A549 (cell line): Measurements from ENCODE around the gene SLC1A3. TPM values are rescaled to one million over a fixed set of nuclear protein-coding genes. Genes with fewer than 3 reads are reported as not detected.

Experiments
- ATAC-seq, 2 experiments: fragments of 200-7000 bp in 1 of 2; fragments of >200 bp in 1 of 2; cut with Nextera tagmentation in 1 of 2; cut with Tn5 transposase in 1 of 2; 3 replicates each; pipeline versions ENCODE4 v1.8.0 to v1.9.1; 2018 to 2020; ENCODE audit warnings: mild to moderate bottlenecking in 1 of 2, moderate library complexity in 1 of 2
- CTCF ChIA-PET: fragments of 300-600 bp; sonication (Branson Sonifier 250); formaldehyde crosslinking; extraction: SDS; loops from one replicate; lab custom pipeline; 2021; ENCODE audit warnings: antibody characterized with exemption, inconsistent platforms; lab: Yijun Ruan, JAX
- POLR2A ChIA-PET: fragments of 350-600 bp; formaldehyde crosslinking; extraction: SDS; loops from one replicate; lab custom pipeline; 2021; ENCODE audit warnings: antibody characterized with exemption, inconsistent platforms; lab: Yijun Ruan, JAX
- DNase-seq, 2 experiments: peaks; one replicate each; pipeline versions ENCODE4 v3.0.0 to v3.0.0-alpha.2; 2011 to 2016; ENCODE audit warnings: low read depth in 1 of 2, low spot score in 1 of 2
- FAIRE-seq: peaks from 2 replicates; lab custom pipeline; 2011; peaks lifted over from hg19 to GRCh38; lab: Jason Lieb, UNC
- H3K27ac ChIP-seq, 2 experiments: fragments of >200 bp; sonication (Bioruptor Twin); formaldehyde crosslinking; 3 replicates each; pipeline ENCODE4 v1.5.1; 2016 to 2017
- H3K4me1 ChIP-seq: fragments of >200 bp; sonication (Bioruptor Twin); formaldehyde crosslinking; 3 replicates; pipeline ENCODE4 v1.6.1; 2016
- H3K4me2 ChIP-seq: fragments of >200 bp; sonication (Bioruptor Twin); formaldehyde crosslinking; 3 replicates; pipeline ENCODE4 v1.6.1; 2016
- H3K4me3 ChIP-seq: fragments of >200 bp; sonication (Bioruptor Twin); formaldehyde crosslinking; 3 replicates; pipeline ENCODE4 v1.5.1; 2016
- H3K9me3 ChIP-seq: fragments of >200 bp; sonication (Bioruptor Twin); formaldehyde crosslinking; 3 replicates; pipeline ENCODE4 v1.6.1; 2016
- CBX2 ChIP-seq: fragments of 200-600 bp; sonication (generic); IDR thresholded peaks from 2 replicates; pipeline ENCODE4 v1.6.1; 2016; ENCODE audit warnings: low read depth, mild to moderate bottlenecking, borderline replicate concordance
- CEBPB ChIP-seq, 2 experiments: fragments of >200 bp in 1 of 2; sonication (Bioruptor Twin) in 1 of 2; formaldehyde crosslinking in 1 of 2; IDR thresholded peaks; 2 replicates each; pipeline ENCODE4 v1.6.1; 2012 to 2016
- CHD2 ChIP-seq: fragments of 150-350 bp; IDR thresholded peaks from 2 replicates; pipeline ENCODE4 v1.6.1; 2014; ENCODE audit warnings: low read length; ENCODE audit not compliant: partially characterized antibody
- EHF ChIP-seq: fragments of 250-450 bp; sonication (Bioruptor Pico); IDR thresholded peaks from 2 replicates; pipeline ENCODE4 v1.5.0; 2020; ENCODE audit warnings: mild to moderate bottlenecking
- EP300 ChIP-seq, 2 experiments: fragments of >200 bp; sonication (Bioruptor Twin); formaldehyde crosslinking; IDR thresholded peaks; 2 replicates in 1 of 2; 3 replicates in 1 of 2; pipeline ENCODE4 v1.6.1; 2016 to 2017
- HOXB13 ChIP-seq: fragments of 250-450 bp; sonication (Bioruptor Pico); IDR thresholded peaks from 2 replicates; pipeline ENCODE4 v1.5.0; 2020; ENCODE audit warnings: low read depth, mild to moderate bottlenecking, moderate library complexity
- HOXB5 ChIP-seq: fragments of 250-450 bp; sonication (Bioruptor Pico); IDR thresholded peaks from 2 replicates; pipeline ENCODE4 v1.5.0; 2020; ENCODE audit warnings: mild to moderate bottlenecking, moderate library complexity
- JUN ChIP-seq, 2 experiments: fragments of >200 bp; sonication (Bioruptor Twin); formaldehyde crosslinking; IDR thresholded peaks; 2 replicates in 1 of 2; 3 replicates in 1 of 2; pipeline ENCODE4 v1.6.1; 2016 to 2017
- MAFK ChIP-seq: fragments of 450-650 bp; IDR thresholded peaks from 2 replicates; pipeline ENCODE4 v1.6.1; 2014; ENCODE audit not compliant: partially characterized antibody
- MAZ ChIP-seq: fragments of 150-350 bp; IDR thresholded peaks from 2 replicates; pipeline ENCODE4 v1.6.1; 2014; ENCODE audit warnings: antibody characterized with exemption, low read depth, low read length, borderline replicate concordance
- MYC ChIP-seq: IDR thresholded peaks from 2 replicates; pipeline ENCODE4 v1.6.1; 2012; ENCODE audit warnings: mild to moderate bottlenecking, inconsistent platforms, low read length, improper control_type of control experiment, borderline replicate concordance
- NFE2L2 ChIP-seq: fragments of 150-350 bp; conservative IDR thresholded peaks from 2 replicates; pipeline ENCODE4 v1.6.1; 2014; ENCODE audit warnings: low read length
- NPAS2 ChIP-seq: fragments of 250-450 bp; sonication (Bioruptor Pico); IDR thresholded peaks from 2 replicates; pipeline ENCODE4 v1.8.0; 2022; ENCODE audit warnings: mild to moderate bottlenecking, moderate library complexity, borderline replicate concordance
- NR3C1 ChIP-seq: fragments of >200 bp; sonication (Bioruptor Twin); formaldehyde crosslinking; IDR thresholded peaks from 3 replicates; pipeline ENCODE4 v1.6.1; 2017
- PHF8 ChIP-seq: fragments of 200-600 bp; sonication (generic); IDR thresholded peaks from 2 replicates; pipeline ENCODE4 v1.6.1; 2016; ENCODE audit warnings: low read depth, mild to moderate bottlenecking, antibody characterized with exemption, moderate library complexity, borderline replicate concordance
- POLR2A ChIP-seq: IDR thresholded peaks from 2 replicates; pipeline ENCODE4 v1.6.1; 2012; ENCODE audit warnings: mild to moderate bottlenecking, low read length
- RAD21 ChIP-seq, 2 experiments: fragments of >200 bp in 1 of 2; sonication (Bioruptor Twin) in 1 of 2; formaldehyde crosslinking in 1 of 2; IDR thresholded peaks in 1 of 2; conservative IDR thresholded peaks in 1 of 2; 2 replicates in 1 of 2; 3 replicates in 1 of 2; pipeline ENCODE4 v1.6.1; 2012 to 2018; ENCODE audit warnings: inconsistent platforms in 1 of 2
- WGBS: methylation state at CpG from one replicate; pipeline ENCODE4 v1.1.6; 2017; ENCODE audit errors: missing lambda C conversion rate; 5-methylcytosine and 5-hydroxymethylcytosine counted together
- polyA plus RNA-seq, 4 experiments: library from polyadenylated mRNA; depleted of rRNA in 3 of 4; stranded (reverse); fragments of >200 nt; fragmentation: RNase III in 1 of 4; extraction: RNeasy Plus Mini Kit Qiagen cat#74134 plus additional on column Dnase treatment in 1 of 4; gene quantifications; 2 replicates in 3 of 4; 3 replicates in 1 of 4; pipeline ENCODE4 v1.2.3, GENCODE V29; 2011 to 2017
- TF ChIP-seq, protein P1 (sequence below): fragments of >200 bp; sonication (Bioruptor Twin); formaldehyde crosslinking; IDR thresholded peaks from 3 replicates; pipeline ENCODE4 v1.6.1; 2016
- TF ChIP-seq, protein P2 (sequence below): fragments of >200 bp; sonication (Bioruptor Twin); formaldehyde crosslinking; IDR thresholded peaks from 3 replicates; pipeline ENCODE4 v1.5.1; 2016
- TF ChIP-seq, protein P3 (sequence below): fragments of >200 bp; sonication (Bioruptor Twin); formaldehyde crosslinking; IDR thresholded peaks from 2 replicates; pipeline ENCODE4 v1.6.1; 2016

The SLC1A3 gene
- polyA plus RNA-seq, 2 of the 4 experiments (the other 2 are of a cell fraction), result not detected

DNA sequence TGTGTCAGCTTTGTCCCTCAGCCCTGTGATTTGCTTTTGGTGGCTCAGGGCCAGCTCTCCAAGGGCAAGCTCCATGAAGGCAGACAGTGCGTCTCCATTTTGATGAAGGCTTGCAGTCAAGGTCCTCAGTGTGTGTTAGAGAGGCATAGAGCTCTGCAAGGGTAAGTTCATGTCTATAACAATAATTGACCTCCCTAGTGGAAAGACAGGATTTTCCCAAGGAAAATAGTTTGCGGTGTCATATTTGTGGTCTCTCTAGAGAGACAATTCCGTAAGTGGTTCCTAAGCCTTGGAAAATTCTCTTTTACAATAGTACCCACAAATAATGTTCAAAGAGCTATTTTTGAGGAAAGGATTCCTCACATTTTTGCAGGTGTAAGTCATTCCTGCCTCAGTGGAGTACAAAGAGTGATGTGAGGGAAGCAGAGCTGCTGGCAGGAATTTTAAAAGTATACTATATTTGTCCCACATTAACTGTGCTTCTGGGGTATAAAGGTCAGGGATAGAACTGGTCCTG, 40.2 kb downstream of the SLC1A3 start:
- H3K4me3 ChIP-seq, result no peak overlapping the region
- ChIA-PET CTCF (no interaction called here), POLR2A (no interaction called here)
- FAIRE-seq, result no peak
- DNase-seq, result no peak
- no peak overlapping the region for H3K4me2 ChIP-seq
- H3K9me3 ChIP-seq, result no peaks in the 10 kb centered on the region
- 19% methylated on average over 3 of the region's 3 CpGs for WGBS
- TF ChIP-seq POLR2A, result no peak
- no peak for TF ChIP-seq HOXB5 (CRISPR knock-in tag)
- no peak for TF ChIP-seq EP300 (IDR thresholded peaks at IDR 0.05)
- H3K27ac ChIP-seq, result no peak overlapping the region
- H3K4me1 ChIP-seq, result no peaks in the 10 kb centered on the region
- no peak for ATAC-seq

DNA sequence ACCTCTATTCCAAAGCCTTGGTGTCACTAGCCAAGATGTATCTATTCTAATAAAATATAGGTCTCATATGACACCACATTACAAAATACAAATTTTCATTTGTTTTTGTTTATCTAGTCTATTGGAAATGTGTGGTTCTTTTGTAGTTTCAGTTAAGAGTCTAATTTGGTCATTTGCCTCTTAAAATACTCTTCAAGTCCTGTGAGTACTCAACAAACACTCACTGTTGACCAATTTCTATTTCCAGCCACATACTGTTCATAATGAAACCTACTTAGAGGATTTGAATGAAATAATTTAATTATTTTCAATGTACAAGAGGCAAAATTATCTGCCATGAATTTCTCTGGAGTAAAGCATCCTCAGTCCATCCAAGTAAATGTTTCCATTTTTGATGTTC, 40.6 kb downstream of the SLC1A3 start:
- CTCF ChIA-PET, result no interaction called here
- H3K4me3 ChIP-seq, result no peak overlapping the region
- no peak for FAIRE-seq

DNA sequence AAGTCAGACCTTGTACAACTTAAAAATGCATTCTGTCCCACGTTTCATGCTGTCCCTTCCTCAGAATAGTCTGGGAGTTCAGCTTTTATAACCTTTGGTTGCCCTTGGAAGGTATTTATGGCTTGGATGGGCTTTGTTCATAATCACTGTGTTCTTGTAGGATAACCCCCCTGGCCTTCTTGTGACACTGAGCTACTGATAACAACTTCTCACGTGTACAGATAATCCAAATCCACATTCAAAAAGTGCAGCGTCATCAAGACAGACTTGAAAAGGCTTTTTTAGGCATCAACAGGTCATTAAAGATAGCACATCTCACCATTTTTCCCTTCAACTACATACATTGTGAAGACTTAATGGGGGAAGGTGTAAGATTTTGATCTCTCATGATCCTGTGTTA, 42.0 kb downstream of the SLC1A3 start:
- ChIA-PET CTCF (no interaction called here), POLR2A (no interaction called here)
- no peak for TF ChIP-seq JUN (IDR thresholded peaks at IDR 0.05)
- TF ChIP-seq MAFK, result peak; percentile 81
- Histone ChIP-seq H3K9me3 (no peaks in the 10 kb centered on the region), H3K27ac (no peak overlapping the region), H3K4me1 (no peaks in the 10 kb centered on the region), H3K4me2 (no peak overlapping the region), H3K4me3 (no peak overlapping the region)
- DNase-seq (no peak), FAIRE-seq (no peak), ATAC-seq (no peak)
- 12% methylated on average over 3 of the region's 3 CpGs for WGBS

More for the DNA sequence above, 40.6 kb downstream of the SLC1A3 start:
- H3K27ac ChIP-seq, result no peak overlapping the region
- ATAC-seq (no peak), DNase-seq (no peak)
- no peaks in the 10 kb centered on the region for H3K4me1 ChIP-seq
- no peaks in the 10 kb centered on the region for H3K9me3 ChIP-seq
- POLR2A ChIA-PET, result no interaction called here
- H3K4me2 ChIP-seq, result no peak overlapping the region
- TF ChIP-seq CBX2, result no peak
- TF ChIP-seq, protein P1, sequence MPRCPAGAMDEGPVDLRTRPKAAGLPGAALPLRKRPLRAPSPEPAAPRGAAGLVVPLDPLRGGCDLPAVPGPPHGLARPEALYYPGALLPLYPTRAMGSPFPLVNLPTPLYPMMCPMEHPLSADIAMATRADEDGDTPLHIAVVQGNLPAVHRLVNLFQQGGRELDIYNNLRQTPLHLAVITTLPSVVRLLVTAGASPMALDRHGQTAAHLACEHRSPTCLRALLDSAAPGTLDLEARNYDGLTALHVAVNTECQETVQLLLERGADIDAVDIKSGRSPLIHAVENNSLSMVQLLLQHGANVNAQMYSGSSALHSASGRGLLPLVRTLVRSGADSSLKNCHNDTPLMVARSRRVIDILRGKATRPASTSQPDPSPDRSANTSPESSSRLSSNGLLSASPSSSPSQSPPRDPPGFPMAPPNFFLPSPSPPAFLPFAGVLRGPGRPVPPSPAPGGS, result no peak
- TF ChIP-seq, protein P2, sequence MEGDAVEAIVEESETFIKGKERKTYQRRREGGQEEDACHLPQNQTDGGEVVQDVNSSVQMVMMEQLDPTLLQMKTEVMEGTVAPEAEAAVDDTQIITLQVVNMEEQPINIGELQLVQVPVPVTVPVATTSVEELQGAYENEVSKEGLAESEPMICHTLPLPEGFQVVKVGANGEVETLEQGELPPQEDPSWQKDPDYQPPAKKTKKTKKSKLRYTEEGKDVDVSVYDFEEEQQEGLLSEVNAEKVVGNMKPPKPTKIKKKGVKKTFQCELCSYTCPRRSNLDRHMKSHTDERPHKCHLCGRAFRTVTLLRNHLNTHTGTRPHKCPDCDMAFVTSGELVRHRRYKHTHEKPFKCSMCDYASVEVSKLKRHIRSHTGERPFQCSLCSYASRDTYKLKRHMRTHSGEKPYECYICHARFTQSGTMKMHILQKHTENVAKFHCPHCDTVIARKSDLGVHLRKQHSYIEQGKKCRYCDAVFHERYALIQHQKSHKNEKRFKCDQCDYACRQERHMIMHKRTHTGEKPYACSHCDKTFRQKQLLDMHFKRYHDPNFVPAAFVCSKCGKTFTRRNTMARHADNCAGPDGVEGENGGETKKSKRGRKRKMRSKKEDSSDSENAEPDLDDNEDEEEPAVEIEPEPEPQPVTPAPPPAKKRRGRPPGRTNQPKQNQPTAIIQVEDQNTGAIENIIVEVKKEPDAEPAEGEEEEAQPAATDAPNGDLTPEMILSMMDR, result no peak
- no peak for TF ChIP-seq EHF (CRISPR knock-in tag)
- no peak for TF ChIP-seq NFE2L2
- no peak for TF ChIP-seq MYC
- TF ChIP-seq MAZ, result no peak
- no peak for TF ChIP-seq RAD21 (conservative IDR thresholded peaks at IDR 0.05 in 1 of 2, IDR thresholded peaks at IDR 0.05 in 1 of 2)
- TF ChIP-seq CHD2, result no peak
- TF ChIP-seq POLR2A, result no peak
- TF ChIP-seq PHF8, result no peak
- TF ChIP-seq HOXB13, result no peak
- TF ChIP-seq, protein P3, sequence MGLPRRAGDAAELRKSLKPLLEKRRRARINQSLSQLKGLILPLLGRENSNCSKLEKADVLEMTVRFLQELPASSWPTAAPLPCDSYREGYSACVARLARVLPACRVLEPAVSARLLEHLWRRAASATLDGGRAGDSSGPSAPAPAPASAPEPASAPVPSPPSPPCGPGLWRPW, result no peak
- TF ChIP-seq NPAS2, result no peak
- TF ChIP-seq NR3C1, result no peak
- no peak for TF ChIP-seq EP300 (IDR thresholded peaks at IDR 0.05)
- no peak for TF ChIP-seq CEBPB (IDR thresholded peaks at IDR 0.05)
